ENCODE results near the gene TOM1. TPM values are rescaled to one million over a fixed set of nuclear protein-coding genes. Genes with fewer than 3 reads are reported as not detected.

Gene TOM1
- total and polyA plus RNA-seq, 3 experiments from 2014 or later, result 15.1 to 34.5 (median 17.0) TPM

GRCh38 chr22:35346596-35347220 is 47.0 kb downstream of the TOM1 start:
- Histone ChIP-seq H3K4me1 (ENCODE audit: insufficient read depth, low read length) (peaks cover 7% of the 10 kb centered on the region), H3K27ac (ENCODE audit: low read depth, low read length) (no peak overlapping the region), H3K36me3 (ENCODE audit: insufficient read depth, low read length) (no peaks in the 10 kb centered on the region), H3K9me3 (ENCODE audit: low read length) (no peaks in the 10 kb centered on the region), H3K27me3 (ENCODE audit: insufficient read depth, low read length, poor library complexity, severe bottlenecking) (no peaks in the 10 kb centered on the region), H3K4me3 (ENCODE audit: low read length) (no peak overlapping the region)
- ChIA-PET CTCF (no interaction called here), POLR2A (no interaction called here)
- H3K4me3 Mint-ChIP-seq, result no peak overlapping the region
- peaks cover 5 to 6% of the 10 kb centered on the region in 2 donors for H3K27me3 Mint-ChIP-seq
- no peak for DNase-seq
- H3K27ac Mint-ChIP-seq, result peak overlapping the region in 1 of 8 donors; percentile 71
- H3K36me3 Mint-ChIP-seq, result peaks cover 0 to 35% (median 2%) of the 10 kb centered on the region in 3 donors
- H3K9me3 Mint-ChIP-seq, result no peaks in the 10 kb centered on the region
- H3K4me1 Mint-ChIP-seq, result peaks cover 10 to 16% (median 14%) of the 10 kb centered on the region in 3 donors

GRCh38 chr22:35347462-35347861 is 47.8 kb downstream of the TOM1 start:
- Histone ChIP-seq H3K27me3 (ENCODE audit: insufficient read depth, low read length, poor library complexity, severe bottlenecking) (no peaks in the 10 kb centered on the region), H3K9me3 (ENCODE audit: low read length) (no peaks in the 10 kb centered on the region), H3K4me3 (ENCODE audit: low read length) (no peak overlapping the region), H3K36me3 (ENCODE audit: insufficient read depth, low read length) (no peaks in the 10 kb centered on the region), H3K4me1 (ENCODE audit: insufficient read depth, low read length) (peaks cover 11% of the 10 kb centered on the region), H3K27ac (ENCODE audit: low read depth, low read length) (no peak overlapping the region)
- H3K27me3 Mint-ChIP-seq, result peaks cover 5 to 10% of the 10 kb centered on the region in 2 donors
- DNase-seq, result no peak
- H3K4me3 Mint-ChIP-seq, result no peak overlapping the region
- peaks cover 14 to 23% (median 16%) of the 10 kb centered on the region in 3 donors for H3K4me1 Mint-ChIP-seq
- ChIA-PET POLR2A (no interaction called here), CTCF (no interaction called here)
- no peak overlapping the region for H3K27ac Mint-ChIP-seq
- peaks cover 0 to 31% (median 2%) of the 10 kb centered on the region in 3 donors for H3K36me3 Mint-ChIP-seq
- H3K9me3 Mint-ChIP-seq, result no peaks in the 10 kb centered on the region

- CTCF ChIA-PET, result interaction anchor here (0.9 to 3.5 kb wide), 2 partner anchors 33 to 235 kb away, joined by 3 to 37 read pairs; no protein-coding TSS in a partner anchor
These were observed 48.4 kb downstream of the TOM1 start for GRCh38 chr22:35348026-35348590.

GRCh38 chr22:35348703-35349102 is 49.0 kb downstream of the TOM1 start:
- peaks cover 16% of the 10 kb centered on the region for H3K4me1 ChIP-seq (ENCODE audit: insufficient read depth, low read length)
- DNase-seq, result no peak
- POLR2A ChIA-PET, result no interaction called here
- peak overlapping the region in 1 of 8 donors; percentile 13 for H3K27ac Mint-ChIP-seq
- CTCF ChIA-PET, result interaction anchor here (0.9 to 3.5 kb wide), 2 partner anchors 33 to 235 kb away, joined by 3 to 37 read pairs; no protein-coding TSS in a partner anchor
- H3K36me3 ChIP-seq (ENCODE audit: insufficient read depth, low read length), result no peaks in the 10 kb centered on the region
- no peak overlapping the region for H3K4me3 ChIP-seq (ENCODE audit: low read length)
- no peak overlapping the region for H3K4me3 Mint-ChIP-seq
- H3K9me3 ChIP-seq (ENCODE audit: low read length), result no peaks in the 10 kb centered on the region
- H3K27ac ChIP-seq (ENCODE audit: low read depth, low read length), result no peak overlapping the region
- H3K9me3 Mint-ChIP-seq, result no peaks in the 10 kb centered on the region
- H3K4me1 Mint-ChIP-seq, result peaks cover 16 to 31% (median 16%) of the 10 kb centered on the region in 3 donors
- peaks cover 0 to 31% (median 2%) of the 10 kb centered on the region in 3 donors for H3K36me3 Mint-ChIP-seq
- H3K27me3 ChIP-seq (ENCODE audit: insufficient read depth, low read length, poor library complexity, severe bottlenecking), result no peaks in the 10 kb centered on the region
- H3K27me3 Mint-ChIP-seq, result peaks cover 5 to 12% of the 10 kb centered on the region in 2 donors

More at GRCh38 chr22:35348026-35348590, 48.4 kb downstream of the TOM1 start:
- H3K9me3 ChIP-seq (ENCODE audit: low read length), result no peaks in the 10 kb centered on the region
- DNase-seq, result no peak
- H3K4me1 ChIP-seq (ENCODE audit: insufficient read depth, low read length), result peaks cover 16% of the 10 kb centered on the region
- Mint-ChIP-seq H3K36me3 (peaks cover 0 to 31% (median 2%) of the 10 kb centered on the region in 3 donors), H3K27ac (no peak overlapping the region), H3K4me3 (peak overlapping the region in 1 of 7 donors; percentile 36), H3K9me3 (no peaks in the 10 kb centered on the region), H3K4me1 (peaks cover 16 to 29% (median 16%) of the 10 kb centered on the region in 3 donors), H3K27me3 (peaks cover 5 to 12% of the 10 kb centered on the region in 2 donors)
- no peak overlapping the region for H3K4me3 ChIP-seq (ENCODE audit: low read length)
- POLR2A ChIA-PET, result no interaction called here
- no peaks in the 10 kb centered on the region for H3K36me3 ChIP-seq (ENCODE audit: insufficient read depth, low read length)
- no peaks in the 10 kb centered on the region for H3K27me3 ChIP-seq (ENCODE audit: insufficient read depth, low read length, poor library complexity, severe bottlenecking)
- H3K27ac ChIP-seq (ENCODE audit: low read depth, low read length), result no peak overlapping the region

- peak overlapping the region in 1 of 8 donors; percentile 61 for H3K27ac Mint-ChIP-seq
- POLR2A ChIA-PET, result interaction anchor here (0.6 kb wide), 1 partner anchor 192 kb away, joined by 4 read pairs; no protein-coding TSS in a partner anchor
- Histone ChIP-seq H3K4me3 (ENCODE audit: low read length) (no peak overlapping the region), H3K27ac (ENCODE audit: low read depth, low read length) (no peak overlapping the region), H3K4me1 (ENCODE audit: insufficient read depth, low read length) (peaks cover 16% of the 10 kb centered on the region), H3K36me3 (ENCODE audit: insufficient read depth, low read length) (no peaks in the 10 kb centered on the region), H3K27me3 (ENCODE audit: insufficient read depth, low read length, poor library complexity, severe bottlenecking) (no peaks in the 10 kb centered on the region), H3K9me3 (ENCODE audit: low read length) (no peaks in the 10 kb centered on the region)
- peaks cover 0 to 29% (median 2%) of the 10 kb centered on the region in 3 donors for H3K36me3 Mint-ChIP-seq
- CTCF ChIA-PET, result interaction anchor here (3.5 kb wide), 1 partner anchor 234 kb away, joined by 37 read pairs; no protein-coding TSS in a partner anchor
- no peak for DNase-seq
- peaks cover 16 to 31% (median 16%) of the 10 kb centered on the region in 3 donors for H3K4me1 Mint-ChIP-seq
- peak overlapping the region in 1 of 7 donors; percentile 90 for H3K4me3 Mint-ChIP-seq
- H3K27me3 Mint-ChIP-seq, result peaks cover 5 to 12% of the 10 kb centered on the region in 2 donors
- no peaks in the 10 kb centered on the region for H3K9me3 Mint-ChIP-seq
These were observed 49.6 kb downstream of the TOM1 start for GRCh38 chr22:35349368-35349703.

- Mint-ChIP-seq H3K4me3 (peak overlapping the region in 1 of 7 donors; percentile 90), H3K27ac (peak overlapping the region in 5 of 8 donors; percentile 4 to 83 (median 35)), H3K27me3 (peaks cover 5 to 12% of the 10 kb centered on the region in 2 donors), H3K36me3 (peaks cover 0 to 23% (median 2%) of the 10 kb centered on the region in 3 donors), H3K9me3 (no peaks in the 10 kb centered on the region), H3K4me1 (peaks cover 16 to 31% (median 16%) of the 10 kb centered on the region in 3 donors)
- ChIA-PET CTCF (interaction anchor here (0.6 to 3.5 kb wide), 4 partner anchors 14 to 233 kb away, joined by 3 to 37 read pairs (median 6); no protein-coding TSS in a partner anchor), POLR2A (interaction anchor here (0.6 to 1.0 kb wide), 2 partner anchors 50 to 192 kb away, joined by 3 to 4 read pairs; partner anchors contain the start of gene TOM1)
- no peaks in the 10 kb centered on the region for H3K27me3 ChIP-seq (ENCODE audit: insufficient read depth, low read length, poor library complexity, severe bottlenecking)
- H3K27ac ChIP-seq (ENCODE audit: low read depth, low read length), result no peak overlapping the region
- peaks cover 16% of the 10 kb centered on the region for H3K4me1 ChIP-seq (ENCODE audit: insufficient read depth, low read length)
- H3K4me3 ChIP-seq (ENCODE audit: low read length), result no peak overlapping the region
- no peaks in the 10 kb centered on the region for H3K9me3 ChIP-seq (ENCODE audit: low read length)
- no peak for DNase-seq
- no peaks in the 10 kb centered on the region for H3K36me3 ChIP-seq (ENCODE audit: insufficient read depth, low read length)
These were observed 50.2 kb downstream of the TOM1 start for GRCh38 chr22:35349704-35350538.

GRCh38 chr22:35350539-35351503 is 51.1 kb downstream of the TOM1 start:
- no peaks in the 10 kb centered on the region for H3K9me3 Mint-ChIP-seq
- ChIA-PET CTCF (interaction anchor here (0.6 to 3.5 kb wide), 22 partner anchors 10 to 774 kb away, joined by 3 to 37 read pairs (median 3); partner anchors contain the start of gene TOM1), POLR2A (interaction anchor here (1.0 kb wide), 1 partner anchor 51 kb away, joined by 3 read pairs; the partner anchor contains the start of gene TOM1)
- Histone ChIP-seq H3K4me1 (ENCODE audit: insufficient read depth, low read length) (peaks cover 16% of the 10 kb centered on the region), H3K27me3 (ENCODE audit: insufficient read depth, low read length, poor library complexity, severe bottlenecking) (no peaks in the 10 kb centered on the region), H3K36me3 (ENCODE audit: insufficient read depth, low read length) (no peaks in the 10 kb centered on the region), H3K9me3 (ENCODE audit: low read length) (no peaks in the 10 kb centered on the region), H3K27ac (ENCODE audit: low read depth, low read length) (peak overlapping the region; percentile 27), H3K4me3 (ENCODE audit: low read length) (peak overlapping the region; percentile 74)
- H3K27me3 Mint-ChIP-seq, result peaks cover 5 to 19% of the 10 kb centered on the region in 2 donors
- peak overlapping the region; percentile 55 to 92 (median 82) for H3K4me3 Mint-ChIP-seq
- peaks cover 0 to 15% (median 0%) of the 10 kb centered on the region in 3 donors for H3K36me3 Mint-ChIP-seq
- DNase-seq, result peak; percentile 74 to 89 (median 80)
- H3K4me1 Mint-ChIP-seq, result peaks cover 16 to 31% (median 16%) of the 10 kb centered on the region in 3 donors
- H3K27ac Mint-ChIP-seq, result peak overlapping the region in 6 of 8 donors; percentile 4 to 83 (median 42)

All from CD8-positive, alpha-beta memory T cell (primary cell).